HEK293 (cell line): ENCODE measurements around the gene SLC25A45.

Experiments used
- FEZF1 ChIP-seq: fragments of 450-650 bp; formaldehyde crosslinking; IDR thresholded peaks from 2 replicates; pipeline ENCODE4 v1.5.1; 2016; ENCODE audit warnings: missing biosample characterization, missing genetic modification characterization
- GFI1B ChIP-seq: fragments of 450-650 bp; formaldehyde crosslinking; IDR thresholded peaks from 2 replicates; pipeline ENCODE4 v1.5.1; 2016; ENCODE audit warnings: missing biosample characterization, missing genetic modification characterization
- MZF1 ChIP-seq: fragments of 450-650 bp; formaldehyde crosslinking; IDR thresholded peaks from 2 replicates; pipeline ENCODE4 v1.5.1; 2017; ENCODE audit warnings: missing biosample characterization, missing genetic modification characterization, borderline replicate concordance
- PRDM1 ChIP-seq: fragments of 450-650 bp; formaldehyde crosslinking; IDR thresholded peaks from 2 replicates; pipeline ENCODE4; 2016; ENCODE audit warnings: missing biosample characterization, missing genetic modification characterization
- TRIM28 ChIP-seq: IDR thresholded peaks from 2 replicates; pipeline ENCODE4 v1.6.1; 2011; ENCODE audit warnings: low read length, control low read depth, borderline replicate concordance
- YY2 ChIP-seq: fragments of 450-650 bp; formaldehyde crosslinking; IDR thresholded peaks from 2 replicates; pipeline ENCODE4 v1.5.1; 2016; ENCODE audit warnings: missing biosample characterization, missing genetic modification characterization
- ZBTB21 ChIP-seq: fragments of 450-650 bp; formaldehyde crosslinking; IDR thresholded peaks from 2 replicates; pipeline ENCODE4 v1.5.1; 2017; ENCODE audit warnings: missing biosample characterization, missing genetic modification characterization
- ZFHX2 ChIP-seq: fragments of 450-650 bp; formaldehyde crosslinking; conservative IDR thresholded peaks from 2 replicates; pipeline ENCODE4 v1.5.1; 2016; ENCODE audit warnings: missing biosample characterization, missing genetic modification characterization
- ZNF121 ChIP-seq: fragments of 450-650 bp; formaldehyde crosslinking; IDR thresholded peaks from 2 replicates; pipeline ENCODE4 v1.5.1; 2016; ENCODE audit warnings: missing biosample characterization, missing genetic modification characterization
- ZNF132 ChIP-seq: fragments of 450-650 bp; formaldehyde crosslinking; IDR thresholded peaks from 2 replicates; pipeline ENCODE4 v1.5.1; 2017; ENCODE audit warnings: missing biosample characterization, missing genetic modification characterization, borderline replicate concordance
- ZNF16 ChIP-seq: fragments of 450-650 bp; formaldehyde crosslinking; IDR thresholded peaks from 2 replicates; pipeline ENCODE4 v1.5.1; 2016; ENCODE audit warnings: low read depth, missing biosample characterization, missing genetic modification characterization
- ZNF202 ChIP-seq: fragments of 450-650 bp; formaldehyde crosslinking; IDR thresholded peaks from 2 replicates; pipeline ENCODE4 v1.5.1; 2016; ENCODE audit warnings: missing biosample characterization, missing genetic modification characterization, borderline replicate concordance
- ZNF274 ChIP-seq, 2 experiments: fragments of 200-500 bp in 1 of 2; fragments of 450-650 bp in 1 of 2; sonication (Bioruptor generic) in 1 of 2; formaldehyde crosslinking in 1 of 2; IDR thresholded peaks; 2 replicates each; pipeline versions ENCODE4 v1.5.1 to v1.6.1; 2014 to 2016; ENCODE audit warnings: borderline replicate concordance in 1 of 2, inconsistent platforms in 1 of 2, low read length in 1 of 2, missing biosample characterization in 1 of 2, missing genetic modification characterization in 1 of 2
- ZNF292 ChIP-seq: fragments of 450-650 bp; formaldehyde crosslinking; IDR thresholded peaks from 2 replicates; pipeline ENCODE4 v1.5.1; 2016; ENCODE audit warnings: low read depth, missing biosample characterization, missing genetic modification characterization, borderline replicate concordance
- ZNF37A ChIP-seq: fragments of 450-650 bp; IDR thresholded peaks from 2 replicates; pipeline ENCODE4 v1.5.1; 2018; ENCODE audit warnings: missing biosample characterization, missing genetic modification characterization
- ZNF423 ChIP-seq: fragments of 450-650 bp; formaldehyde crosslinking; IDR thresholded peaks from 2 replicates; pipeline ENCODE4 v1.5.1; 2016; ENCODE audit warnings: missing biosample characterization, missing genetic modification characterization
- ZNF561 ChIP-seq: fragments of 450-650 bp; IDR thresholded peaks from 2 replicates; pipeline ENCODE4 v1.5.1; 2018; ENCODE audit warnings: missing biosample characterization, missing genetic modification characterization, borderline replicate concordance
- ZNF571 ChIP-seq: fragments of 450-650 bp; formaldehyde crosslinking; IDR thresholded peaks from 2 replicates; pipeline ENCODE4 v1.5.0; 2017; ENCODE audit warnings: missing biosample characterization, missing genetic modification characterization
- ZNF600 ChIP-seq: fragments of 450-650 bp; formaldehyde crosslinking; IDR thresholded peaks from 2 replicates; pipeline ENCODE4 v1.5.1; 2016; ENCODE audit warnings: missing biosample characterization, missing genetic modification characterization
- ZNF654 ChIP-seq: fragments of 450-650 bp; formaldehyde crosslinking; IDR thresholded peaks from 2 replicates; pipeline ENCODE4 v1.5.1; 2016; ENCODE audit warnings: low read depth, missing biosample characterization, missing genetic modification characterization
- ZNF660 ChIP-seq: fragments of 450-650 bp; IDR thresholded peaks from 2 replicates; pipeline ENCODE4 v1.5.1; 2018; ENCODE audit warnings: missing biosample characterization, mild to moderate bottlenecking, missing genetic modification characterization
- ZNF776 ChIP-seq: fragments of 450-650 bp; formaldehyde crosslinking; IDR thresholded peaks from 2 replicates; pipeline ENCODE4 v1.5.0; 2017; ENCODE audit warnings: missing biosample characterization, missing genetic modification characterization, borderline replicate concordance
- ZNF792 ChIP-seq: fragments of 450-650 bp; formaldehyde crosslinking; IDR thresholded peaks from 2 replicates; pipeline ENCODE4 v1.5.1; 2016; ENCODE audit warnings: missing biosample characterization, missing genetic modification characterization
- ZNF830 ChIP-seq: fragments of 450-650 bp; IDR thresholded peaks from 2 replicates; pipeline ENCODE4 v1.5.0; 2018; ENCODE audit warnings: missing biosample characterization, missing genetic modification characterization, low read depth, mild to moderate bottlenecking, moderate library complexity
- ZNF837 ChIP-seq: fragments of 450-650 bp; formaldehyde crosslinking; IDR thresholded peaks from 2 replicates; pipeline ENCODE4 v1.5.1; 2016; ENCODE audit warnings: missing biosample characterization, missing genetic modification characterization
- ZXDB ChIP-seq: fragments of 450-650 bp; formaldehyde crosslinking; IDR thresholded peaks from 2 replicates; pipeline ENCODE4 v1.5.1; 2016; ENCODE audit warnings: missing biosample characterization, missing genetic modification characterization
- TF ChIP-seq, protein P1 (sequence below): fragments of 450-650 bp; formaldehyde crosslinking; IDR thresholded peaks from 2 replicates; pipeline ENCODE4 v1.5.1; 2016; ENCODE audit warnings: missing biosample characterization, missing genetic modification characterization
- TF ChIP-seq, protein P2 (sequence below): fragments of 450-650 bp; formaldehyde crosslinking; IDR thresholded peaks from 2 replicates; pipeline ENCODE4 v1.5.1; 2017; ENCODE audit warnings: missing biosample characterization, missing genetic modification characterization
- TF ChIP-seq, protein P3 (sequence below): fragments of 450-650 bp; formaldehyde crosslinking; IDR thresholded peaks from 2 replicates; pipeline ENCODE4 v1.5.1; 2017; ENCODE audit warnings: missing biosample characterization, missing genetic modification characterization
- TF ChIP-seq, protein P4 (sequence below): fragments of 450-650 bp; formaldehyde crosslinking; IDR thresholded peaks from 2 replicates; pipeline ENCODE4 v1.5.1; 2017; ENCODE audit warnings: missing biosample characterization, missing genetic modification characterization
- TF ChIP-seq, protein P5 (sequence below): fragments of 450-650 bp; IDR thresholded peaks from 2 replicates; pipeline ENCODE4 v1.5.1; 2018; ENCODE audit warnings: missing biosample characterization, mild to moderate bottlenecking, missing genetic modification characterization
- TF ChIP-seq, protein P6 (sequence below): fragments of 450-650 bp; formaldehyde crosslinking; IDR thresholded peaks from 2 replicates; pipeline ENCODE4 v1.5.1; 2016; ENCODE audit warnings: missing biosample characterization, missing genetic modification characterization

SLC25A45 gene

DNA sequence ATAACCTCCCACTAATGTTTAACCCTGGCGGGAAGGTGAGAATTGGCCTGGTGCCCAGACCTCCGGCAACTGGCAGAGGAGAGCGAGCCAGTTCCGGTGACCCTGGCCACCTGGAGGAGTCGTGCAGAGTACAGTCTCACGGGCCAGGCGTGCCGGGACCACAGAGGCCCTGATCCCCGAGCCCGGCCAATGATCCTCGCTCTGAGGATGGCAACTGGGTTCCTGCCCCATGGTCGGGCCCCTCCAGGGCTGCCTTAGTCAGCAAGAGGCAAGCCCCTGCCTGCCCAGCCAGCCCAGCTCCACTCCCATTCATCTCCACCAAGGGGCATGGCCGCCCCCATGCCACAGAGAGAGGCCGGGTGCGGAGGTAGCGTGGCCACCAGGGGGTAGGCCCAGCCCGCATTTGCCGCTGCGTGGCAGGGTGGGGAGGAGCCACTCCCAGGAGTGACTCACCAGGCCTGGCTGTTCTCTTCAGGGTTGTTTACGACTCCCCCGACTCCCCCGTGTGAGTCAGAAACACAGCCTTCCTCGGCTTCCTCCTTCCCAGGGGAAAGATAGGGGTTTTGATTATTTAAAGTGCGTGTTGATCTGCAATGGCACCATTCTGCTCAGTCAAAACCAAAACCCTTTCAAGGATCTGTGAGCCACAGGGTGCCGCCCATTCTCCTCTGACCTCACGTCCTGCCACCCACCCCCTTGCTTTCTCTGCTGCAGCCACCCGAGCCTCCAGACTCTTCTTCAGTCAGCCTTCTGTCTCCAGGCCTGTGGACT is at the start of gene SLC25A45 (continued):
- TF ChIP-seq ZNF121 (tag by site-specific recombination): peak; percentile 84
- TF ChIP-seq ZNF830 (tag by site-specific recombination): no peak
- TF ChIP-seq, protein P1, sequence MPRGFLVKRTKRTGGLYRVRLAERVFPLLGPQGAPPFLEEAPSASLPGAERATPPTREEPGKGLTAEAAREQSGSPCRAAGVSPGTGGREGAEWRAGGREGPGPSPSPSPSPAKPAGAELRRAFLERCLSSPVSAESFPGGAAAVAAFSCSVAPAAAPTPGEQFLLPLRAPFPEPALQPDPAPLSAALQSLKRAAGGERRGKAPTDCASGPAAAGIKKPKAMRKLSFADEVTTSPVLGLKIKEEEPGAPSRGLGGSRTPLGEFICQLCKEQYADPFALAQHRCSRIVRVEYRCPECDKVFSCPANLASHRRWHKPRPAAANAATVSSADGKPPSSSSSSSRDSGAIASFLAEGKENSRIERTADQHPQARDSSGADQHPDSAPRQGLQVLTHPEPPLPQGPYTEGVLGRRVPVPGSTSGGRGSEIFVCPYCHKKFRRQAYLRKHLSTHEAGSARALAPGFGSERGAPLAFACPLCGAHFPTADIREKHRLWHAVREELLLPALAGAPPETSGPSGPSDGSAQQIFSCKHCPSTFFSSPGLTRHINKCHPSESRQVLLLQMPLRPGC (tag by site-specific recombination): 0 out of 2 replicates have a peak, but pooled peaks have one; percentile 61
- TF ChIP-seq ZNF571 (tag by site-specific recombination): no peak
- peak; percentile 83 for TF ChIP-seq PRDM1 (tag by site-specific recombination)
- no peak for TF ChIP-seq ZNF132 (tag by site-specific recombination)
- peak; percentile 63 for TF ChIP-seq ZNF654 (tag by site-specific recombination)
- no peak for TF ChIP-seq ZNF792 (tag by site-specific recombination)
- TF ChIP-seq ZXDB (tag by site-specific recombination): peak; percentile 87
- peak; percentile 99 for TF ChIP-seq ZNF423 (tag by site-specific recombination)
- no peak for TF ChIP-seq ZNF837 (tag by site-specific recombination)
- peak; percentile 70 for TF ChIP-seq FEZF1
- TF ChIP-seq, protein P2, sequence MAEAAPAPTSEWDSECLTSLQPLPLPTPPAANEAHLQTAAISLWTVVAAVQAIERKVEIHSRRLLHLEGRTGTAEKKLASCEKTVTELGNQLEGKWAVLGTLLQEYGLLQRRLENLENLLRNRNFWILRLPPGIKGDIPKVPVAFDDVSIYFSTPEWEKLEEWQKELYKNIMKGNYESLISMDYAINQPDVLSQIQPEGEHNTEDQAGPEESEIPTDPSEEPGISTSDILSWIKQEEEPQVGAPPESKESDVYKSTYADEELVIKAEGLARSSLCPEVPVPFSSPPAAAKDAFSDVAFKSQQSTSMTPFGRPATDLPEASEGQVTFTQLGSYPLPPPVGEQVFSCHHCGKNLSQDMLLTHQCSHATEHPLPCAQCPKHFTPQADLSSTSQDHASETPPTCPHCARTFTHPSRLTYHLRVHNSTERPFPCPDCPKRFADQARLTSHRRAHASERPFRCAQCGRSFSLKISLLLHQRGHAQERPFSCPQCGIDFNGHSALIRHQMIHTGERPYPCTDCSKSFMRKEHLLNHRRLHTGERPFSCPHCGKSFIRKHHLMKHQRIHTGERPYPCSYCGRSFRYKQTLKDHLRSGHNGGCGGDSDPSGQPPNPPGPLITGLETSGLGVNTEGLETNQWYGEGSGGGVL (tag by site-specific recombination): peak; percentile 99
- no peak for TF ChIP-seq ZNF37A (tag by site-specific recombination)
- peak; percentile 74 for TF ChIP-seq ZNF660
- TF ChIP-seq TRIM28: peak; percentile 87
- TF ChIP-seq ZNF776 (tag by site-specific recombination): no peak
- TF ChIP-seq GFI1B: no peak
- TF ChIP-seq ZBTB21 (tag by site-specific recombination): peak; percentile 46; the same call in 1 of the 2 replicates
- no peak for TF ChIP-seq ZNF16 (tag by site-specific recombination)
- TF ChIP-seq YY2 (tag by site-specific recombination): peak; percentile 91
- peak; percentile 84 for TF ChIP-seq ZFHX2 (tag by site-specific recombination)
- TF ChIP-seq, protein P3, sequence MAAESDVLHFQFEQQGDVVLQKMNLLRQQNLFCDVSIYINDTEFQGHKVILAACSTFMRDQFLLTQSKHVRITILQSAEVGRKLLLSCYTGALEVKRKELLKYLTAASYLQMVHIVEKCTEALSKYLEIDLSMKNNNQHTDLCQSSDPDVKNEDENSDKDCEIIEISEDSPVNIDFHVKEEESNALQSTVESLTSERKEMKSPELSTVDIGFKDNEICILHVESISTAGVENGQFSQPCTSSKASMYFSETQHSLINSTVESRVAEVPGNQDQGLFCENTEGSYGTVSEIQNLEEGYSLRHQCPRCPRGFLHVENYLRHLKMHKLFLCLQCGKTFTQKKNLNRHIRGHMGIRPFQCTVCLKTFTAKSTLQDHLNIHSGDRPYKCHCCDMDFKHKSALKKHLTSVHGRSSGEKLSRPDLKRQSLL (tag by site-specific recombination): no peak
- no peak; the same call in 1 of the 2 replicates for TF ChIP-seq MZF1 (tag by site-specific recombination)
- TF ChIP-seq, protein P4, sequence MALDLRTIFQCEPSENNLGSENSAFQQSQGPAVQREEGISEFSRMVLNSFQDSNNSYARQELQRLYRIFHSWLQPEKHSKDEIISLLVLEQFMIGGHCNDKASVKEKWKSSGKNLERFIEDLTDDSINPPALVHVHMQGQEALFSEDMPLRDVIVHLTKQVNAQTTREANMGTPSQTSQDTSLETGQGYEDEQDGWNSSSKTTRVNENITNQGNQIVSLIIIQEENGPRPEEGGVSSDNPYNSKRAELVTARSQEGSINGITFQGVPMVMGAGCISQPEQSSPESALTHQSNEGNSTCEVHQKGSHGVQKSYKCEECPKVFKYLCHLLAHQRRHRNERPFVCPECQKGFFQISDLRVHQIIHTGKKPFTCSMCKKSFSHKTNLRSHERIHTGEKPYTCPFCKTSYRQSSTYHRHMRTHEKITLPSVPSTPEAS: no peak
- TF ChIP-seq, protein P5, sequence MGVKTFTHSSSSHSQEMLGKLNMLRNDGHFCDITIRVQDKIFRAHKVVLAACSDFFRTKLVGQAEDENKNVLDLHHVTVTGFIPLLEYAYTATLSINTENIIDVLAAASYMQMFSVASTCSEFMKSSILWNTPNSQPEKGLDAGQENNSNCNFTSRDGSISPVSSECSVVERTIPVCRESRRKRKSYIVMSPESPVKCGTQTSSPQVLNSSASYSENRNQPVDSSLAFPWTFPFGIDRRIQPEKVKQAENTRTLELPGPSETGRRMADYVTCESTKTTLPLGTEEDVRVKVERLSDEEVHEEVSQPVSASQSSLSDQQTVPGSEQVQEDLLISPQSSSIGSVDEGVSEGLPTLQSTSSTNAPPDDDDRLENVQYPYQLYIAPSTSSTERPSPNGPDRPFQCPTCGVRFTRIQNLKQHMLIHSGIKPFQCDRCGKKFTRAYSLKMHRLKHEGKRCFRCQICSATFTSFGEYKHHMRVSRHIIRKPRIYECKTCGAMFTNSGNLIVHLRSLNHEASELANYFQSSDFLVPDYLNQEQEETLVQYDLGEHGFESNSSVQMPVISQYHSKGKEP (tag by site-specific recombination): no peak
- TF ChIP-seq ZNF600: peak; percentile 79
- TF ChIP-seq ZNF292 (tag by site-specific recombination): no peak
- TF ChIP-seq, protein P6, sequence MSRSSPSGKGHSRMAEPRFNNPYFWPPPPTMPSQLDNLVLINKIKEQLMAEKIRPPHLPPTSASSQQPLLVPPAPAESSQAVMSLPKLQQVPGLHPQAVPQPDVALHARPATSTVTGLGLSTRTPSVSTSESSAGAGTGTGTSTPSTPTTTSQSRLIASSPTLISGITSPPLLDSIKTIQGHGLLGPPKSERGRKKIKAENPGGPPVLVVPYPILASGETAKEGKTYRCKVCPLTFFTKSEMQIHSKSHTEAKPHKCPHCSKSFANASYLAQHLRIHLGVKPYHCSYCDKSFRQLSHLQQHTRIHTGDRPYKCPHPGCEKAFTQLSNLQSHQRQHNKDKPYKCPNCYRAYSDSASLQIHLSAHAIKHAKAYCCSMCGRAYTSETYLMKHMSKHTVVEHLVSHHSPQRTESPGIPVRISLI (tag by site-specific recombination): no peak
- TF ChIP-seq ZNF202: no peak
- peak; percentile 75 for TF ChIP-seq ZNF561 (tag by site-specific recombination)
- TF ChIP-seq ZNF274 (IDR thresholded peaks at IDR 0.05; ENCODE audit: low read length): no peak
- no peak for TF ChIP-seq ZNF274 (tag by site-specific recombination; IDR thresholded peaks at IDR 0.05; ENCODE audit: borderline replicate concordance)
